Panc1 (cell line): Measurements from ENCODE around the gene GPC3. TPM values are rescaled to one million over a fixed set of nuclear protein-coding genes. Genes with fewer than 3 reads are reported as not detected.
"Not testable (repeated sequence)": the region's sequence is repeated elsewhere in the genome, so short reads cannot be mapped to it uniquely, and the experiment has no call there.

Experiments used
- ATAC-seq: fragments of 200-7000 bp; cut with Tn5 transposase; 2 replicates; pipeline ENCODE4 v1.9.1; 2020; ENCODE audit warnings: mild to moderate bottlenecking, moderate library complexity
- BruUV-seq: library from RNA; stranded (reverse); fragments of 400-500 nt; replicated peaks from 2 replicates; lab custom pipeline; 2021; lab: Mats Ljungman, UMichigan
- CTCF ChIA-PET: fragments of 300-600 bp; sonication (Branson Sonifier 250); formaldehyde crosslinking; loops from one replicate; lab custom pipeline; 2022; ENCODE audit warnings: antibody characterized with exemption; lab: Charles Lee
- POLR2A ChIA-PET: fragments of 300-600 bp; sonication (Branson Sonifier 250); formaldehyde crosslinking; loops from one replicate; lab custom pipeline; 2022; ENCODE audit warnings: antibody characterized with exemption; lab: Charles Lee
- DNase-seq: peaks from one replicate; pipeline ENCODE4 v3.0.0-alpha.2; 2010; ENCODE audit warnings: low read depth, low spot score
- H3K27ac ChIP-seq: 2 replicates; pipeline ENCODE4 v1.5.1; 2011; ENCODE audit warnings: mild to moderate bottlenecking, low read length, inconsistent platforms
- H3K27me3 ChIP-seq: fragments of 200-500 bp; sonication (Bioruptor generic); 2 replicates; pipeline ENCODE4 v1.6.0; 2014; ENCODE audit warnings: low read length, inconsistent platforms; ENCODE audit not compliant: control insufficient read depth, insufficient read depth
- H3K36me3 ChIP-seq: fragments of 200-500 bp; sonication (Bioruptor generic); 2 replicates; pipeline ENCODE4 v1.5.1; 2014; ENCODE audit warnings: inconsistent platforms, mild to moderate bottlenecking, low read length, moderate library complexity; ENCODE audit not compliant: control insufficient read depth, insufficient read depth
- H3K4me1 ChIP-seq: 2 replicates; pipeline ENCODE4 v1.5.1; 2011; ENCODE audit warnings: inconsistent platforms, mild to moderate bottlenecking, low read length, moderate library complexity; ENCODE audit not compliant: control insufficient read depth, insufficient read depth
- H3K4me3 ChIP-seq, 2 experiments: 2 replicates each; pipeline ENCODE4 v1.5.1; 2011 to 2012; ENCODE audit warnings: low read depth in 2 of 2, low read length in 2 of 2, mild to moderate bottlenecking in 2 of 2, inconsistent platforms in 1 of 2, moderate library complexity in 1 of 2
- H3K9me3 ChIP-seq: fragments of 200-500 bp; sonication (Bioruptor generic); 2 replicates; pipeline ENCODE4 v1.5.1; 2014; ENCODE audit warnings: low read depth, mild to moderate bottlenecking, inconsistent platforms, low read length, moderate library complexity; ENCODE audit not compliant: control insufficient read depth, insufficient read depth
- POLR2AphosphoS5 ChIP-seq: IDR thresholded peaks from 2 replicates; pipeline ENCODE4 v1.6.1; 2012; ENCODE audit warnings: mild to moderate bottlenecking, low read depth, low read length, moderate library complexity
- SIN3A ChIP-seq: IDR thresholded peaks from 2 replicates; pipeline ENCODE4 v1.6.1; 2012; ENCODE audit warnings: low read depth, mild to moderate bottlenecking, low read length, moderate library complexity, borderline replicate concordance; ENCODE audit not compliant: insufficient read depth
- TCF7L2 ChIP-seq: IDR thresholded peaks from 2 replicates; pipeline ENCODE4 v1.6.1; 2011; ENCODE audit warnings: mild to moderate bottlenecking, low read depth, low read length, inconsistent platforms
- in situ Hi-C: cut with HindIII; loops from 2 replicates; pipeline ENCODE4 v1.10.0; 2016; ENCODE audit warnings: low sequenced_read_pairs, low pct_unique_long_range_greater_than_20kb
- intact Hi-C: fragments of 100-400 bp; cut with micrococcal nuclease; formaldehyde crosslinking; loops from one replicate; pipeline ENCODE4 v1.10.0; 2022; ENCODE audit not compliant: unreplicated experiment
- total RNA-seq: library from RNA; stranded (reverse); gene quantifications from one replicate; pipeline ENCODE4 v1.2.1, GENCODE V29; 2021; ENCODE audit not compliant: unreplicated experiment
- TF ChIP-seq, protein P1 (sequence below): fragments of 450-650 bp; IDR thresholded peaks from 2 replicates; pipeline ENCODE4 v1.5.1; 2017; ENCODE audit warnings: mild to moderate bottlenecking
- TF ChIP-seq, protein P2 (sequence below), 2 experiments: IDR thresholded peaks; 2 replicates each; pipeline ENCODE4 v1.6.1; 2011 to 2012; ENCODE audit warnings: low read depth in 2 of 2, control low read depth in 1 of 2, low read length in 1 of 2, mild to moderate bottlenecking in 1 of 2, moderate library complexity in 1 of 2; ENCODE audit not compliant: insufficient read depth in 1 of 2

GPC3 gene
- total RNA-seq, 1 experiment from 2014 or later, result 0.95 TPM

DNA sequence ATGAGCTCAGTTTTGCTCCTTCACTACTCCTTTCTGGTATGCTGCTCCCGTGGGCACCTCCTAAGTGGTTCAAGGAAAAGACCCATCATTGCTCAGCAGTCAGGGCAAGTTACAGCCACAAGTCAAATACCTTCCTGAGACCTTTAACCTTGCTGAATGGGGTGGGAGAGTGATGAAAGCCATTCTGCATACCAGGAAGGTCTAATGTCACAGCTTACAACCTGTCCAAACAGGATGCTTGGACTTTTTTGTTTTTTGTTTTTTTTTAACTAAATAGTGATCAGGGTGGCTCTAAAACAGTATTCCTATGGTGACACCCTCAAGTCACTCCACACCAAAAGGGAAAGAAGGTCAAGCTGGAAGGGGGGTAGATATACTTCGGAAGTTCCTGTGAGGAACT, 93.1 kb downstream of the GPC3 start:
- no TSS peak for BruUV-seq
- TF ChIP-seq, protein P1, sequence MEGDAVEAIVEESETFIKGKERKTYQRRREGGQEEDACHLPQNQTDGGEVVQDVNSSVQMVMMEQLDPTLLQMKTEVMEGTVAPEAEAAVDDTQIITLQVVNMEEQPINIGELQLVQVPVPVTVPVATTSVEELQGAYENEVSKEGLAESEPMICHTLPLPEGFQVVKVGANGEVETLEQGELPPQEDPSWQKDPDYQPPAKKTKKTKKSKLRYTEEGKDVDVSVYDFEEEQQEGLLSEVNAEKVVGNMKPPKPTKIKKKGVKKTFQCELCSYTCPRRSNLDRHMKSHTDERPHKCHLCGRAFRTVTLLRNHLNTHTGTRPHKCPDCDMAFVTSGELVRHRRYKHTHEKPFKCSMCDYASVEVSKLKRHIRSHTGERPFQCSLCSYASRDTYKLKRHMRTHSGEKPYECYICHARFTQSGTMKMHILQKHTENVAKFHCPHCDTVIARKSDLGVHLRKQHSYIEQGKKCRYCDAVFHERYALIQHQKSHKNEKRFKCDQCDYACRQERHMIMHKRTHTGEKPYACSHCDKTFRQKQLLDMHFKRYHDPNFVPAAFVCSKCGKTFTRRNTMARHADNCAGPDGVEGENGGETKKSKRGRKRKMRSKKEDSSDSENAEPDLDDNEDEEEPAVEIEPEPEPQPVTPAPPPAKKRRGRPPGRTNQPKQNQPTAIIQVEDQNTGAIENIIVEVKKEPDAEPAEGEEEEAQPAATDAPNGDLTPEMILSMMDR, result no peak
- TF ChIP-seq TCF7L2 (no peak), POLR2AphosphoS5 (no peak), SIN3A (no peak)
- TF ChIP-seq, protein P2, sequence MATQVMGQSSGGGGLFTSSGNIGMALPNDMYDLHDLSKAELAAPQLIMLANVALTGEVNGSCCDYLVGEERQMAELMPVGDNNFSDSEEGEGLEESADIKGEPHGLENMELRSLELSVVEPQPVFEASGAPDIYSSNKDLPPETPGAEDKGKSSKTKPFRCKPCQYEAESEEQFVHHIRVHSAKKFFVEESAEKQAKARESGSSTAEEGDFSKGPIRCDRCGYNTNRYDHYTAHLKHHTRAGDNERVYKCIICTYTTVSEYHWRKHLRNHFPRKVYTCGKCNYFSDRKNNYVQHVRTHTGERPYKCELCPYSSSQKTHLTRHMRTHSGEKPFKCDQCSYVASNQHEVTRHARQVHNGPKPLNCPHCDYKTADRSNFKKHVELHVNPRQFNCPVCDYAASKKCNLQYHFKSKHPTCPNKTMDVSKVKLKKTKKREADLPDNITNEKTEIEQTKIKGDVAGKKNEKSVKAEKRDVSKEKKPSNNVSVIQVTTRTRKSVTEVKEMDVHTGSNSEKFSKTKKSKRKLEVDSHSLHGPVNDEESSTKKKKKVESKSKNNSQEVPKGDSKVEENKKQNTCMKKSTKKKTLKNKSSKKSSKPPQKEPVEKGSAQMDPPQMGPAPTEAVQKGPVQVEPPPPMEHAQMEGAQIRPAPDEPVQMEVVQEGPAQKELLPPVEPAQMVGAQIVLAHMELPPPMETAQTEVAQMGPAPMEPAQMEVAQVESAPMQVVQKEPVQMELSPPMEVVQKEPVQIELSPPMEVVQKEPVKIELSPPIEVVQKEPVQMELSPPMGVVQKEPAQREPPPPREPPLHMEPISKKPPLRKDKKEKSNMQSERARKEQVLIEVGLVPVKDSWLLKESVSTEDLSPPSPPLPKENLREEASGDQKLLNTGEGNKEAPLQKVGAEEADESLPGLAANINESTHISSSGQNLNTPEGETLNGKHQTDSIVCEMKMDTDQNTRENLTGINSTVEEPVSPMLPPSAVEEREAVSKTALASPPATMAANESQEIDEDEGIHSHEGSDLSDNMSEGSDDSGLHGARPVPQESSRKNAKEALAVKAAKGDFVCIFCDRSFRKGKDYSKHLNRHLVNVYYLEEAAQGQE (IDR thresholded peaks at IDR 0.05; ENCODE audit: insufficient read depth in 1 of 2, low read depth in 2 of 2, low read length in 1 of 2), result no peak

DNA sequence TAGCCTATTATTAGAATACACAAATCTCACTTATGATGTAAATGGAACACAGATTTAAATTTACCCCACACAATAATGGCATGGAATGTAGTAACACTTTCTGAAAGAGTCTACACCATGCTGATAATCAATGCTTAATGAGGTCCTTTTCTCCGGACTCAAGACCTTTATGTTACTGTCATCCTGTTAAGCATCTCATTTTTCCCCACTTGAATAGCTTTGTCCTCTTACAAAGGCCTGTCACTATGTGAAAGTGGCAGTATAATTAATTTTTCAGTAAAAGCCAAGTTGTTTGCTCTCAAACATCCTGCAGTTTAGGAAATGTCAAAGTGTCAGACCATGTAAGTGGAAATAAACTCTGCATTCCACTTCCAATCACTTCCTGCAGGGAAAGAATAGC, 96.4 kb downstream of the GPC3 start:
- Histone ChIP-seq H3K36me3 (no peaks in the 10 kb centered on the region), H3K4me1 (no peaks in the 10 kb centered on the region), H3K27me3 (no peaks in the 10 kb centered on the region), H3K27ac (no peak overlapping the region), H3K9me3 (no peaks in the 10 kb centered on the region), H3K4me3 (no peak overlapping the region)
- intact Hi-C loops (no loop called here), in situ Hi-C loops (no loop called here)
- CTCF ChIA-PET, result no interaction called here
- ATAC-seq (no peak), DNase-seq (no peak)
- BruUV-seq, result no TSS peak
- POLR2A ChIA-PET, result no interaction called here
- TF ChIP-seq SIN3A, result no peak
- TF ChIP-seq POLR2AphosphoS5, result no peak
- TF ChIP-seq TCF7L2, result no peak
- TF ChIP-seq, protein P2 (IDR thresholded peaks at IDR 0.05; ENCODE audit: insufficient read depth in 1 of 2, low read depth in 2 of 2, low read length in 1 of 2), result no peak
- TF ChIP-seq, protein P1, result no peak

More for the DNA sequence above, 93.1 kb downstream of the GPC3 start:
- ATAC-seq, result no peak
- ChIA-PET POLR2A (no interaction called here), CTCF (interaction anchor here (0.7 kb wide), 1 partner anchor 68 kb away, joined by 3 read pairs; no protein-coding TSS in a partner anchor)
- Histone ChIP-seq H3K36me3 (no peaks in the 10 kb centered on the region), H3K27me3 (no peaks in the 10 kb centered on the region), H3K9me3 (no peaks in the 10 kb centered on the region), H3K27ac (no peak overlapping the region), H3K4me1 (no peaks in the 10 kb centered on the region), H3K4me3 (no peak overlapping the region)
- in situ Hi-C loops (no loop called here), intact Hi-C loops (no loop called here)
- DNase-seq, result no peak

DNA sequence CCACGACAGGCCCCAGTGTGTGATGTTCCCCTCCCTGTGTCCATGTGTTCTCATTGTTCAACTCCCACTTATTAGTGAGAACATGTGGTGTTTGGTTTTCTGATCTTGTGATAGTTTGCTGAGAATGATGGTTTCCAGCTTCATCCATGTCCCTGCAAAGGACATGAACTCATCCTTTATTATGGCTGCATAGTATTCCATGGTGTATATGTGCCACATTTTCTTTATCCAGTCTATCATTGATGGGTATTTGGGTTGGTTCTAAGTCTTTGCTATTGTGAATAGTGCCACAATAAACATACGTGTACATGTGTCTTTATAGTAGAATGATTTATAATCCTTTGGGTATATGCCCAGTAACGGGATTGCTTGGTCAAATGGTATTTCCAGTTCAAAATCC, 97.3 kb downstream of the GPC3 start:
- DNase-seq, H3K4me1 ChIP-seq, H3K27me3 ChIP-seq, H3K9me3 ChIP-seq, intact Hi-C loops, H3K4me3 ChIP-seq, BruUV-seq, in situ Hi-C loops, H3K27ac ChIP-seq, H3K36me3 ChIP-seq, CTCF ChIA-PET, ATAC-seq, POLR2A ChIA-PET: not testable (repeated sequence)
